GM23338 (cell line): ENCODE measurements around the gene PODN. TPM values are rescaled to one million over a fixed set of nuclear protein-coding genes. Genes with fewer than 3 reads are reported as not detected.

ENCODE experiments used
- ATAC-seq: fragments of 200-7000 bp; cut with Tn5 transposase; 3 replicates; pipeline ENCODE4 v1.9.1; 2020
- DNase-seq: peaks from one replicate; pipeline ENCODE4 v3.0.0-alpha.2; 2015; ENCODE audit warnings: low spot score
- H2AFZ ChIP-seq: fragments of 200-600 bp; sonication (generic); 2 replicates; pipeline ENCODE4 v1.8.0; 2016; ENCODE audit warnings: antibody characterized with exemption, mild to moderate bottlenecking, moderate library complexity
- H3F3A ChIP-seq: fragments of 200-600 bp; sonication (generic); replicated peaks from 2 replicates; pipeline ENCODE4 v1.8.0; 2017; ENCODE audit warnings: antibody characterized with exemption, mixed run types, low read depth
- H3K27ac ChIP-seq: fragments of 200-600 bp; sonication (generic); 2 replicates; pipeline ENCODE4 v1.6.1; 2016; ENCODE audit warnings: low read depth
- H3K27me3 ChIP-seq: fragments of 200-600 bp; sonication (generic); 2 replicates; pipeline ENCODE4 v1.8.0; 2016; ENCODE audit warnings: mild to moderate bottlenecking, mixed run types, moderate library complexity; ENCODE audit not compliant: insufficient read depth
- H3K36me3 ChIP-seq: fragments of 200-600 bp; sonication (generic); 2 replicates; pipeline ENCODE4 v1.8.0; 2016; ENCODE audit warnings: mild to moderate bottlenecking; ENCODE audit not compliant: insufficient read depth
- H3K4me1 ChIP-seq: fragments of 200-600 bp; sonication (generic); 2 replicates; pipeline ENCODE4 v1.8.0; 2016; ENCODE audit warnings: mild to moderate bottlenecking, moderate library complexity; ENCODE audit not compliant: insufficient read depth
- H3K4me2 ChIP-seq: fragments of 200-600 bp; sonication (generic); 2 replicates; pipeline ENCODE4 v1.7.1; 2017; ENCODE audit warnings: mixed run types
- H3K4me3 ChIP-seq: fragments of 200-600 bp; sonication (generic); 2 replicates; pipeline ENCODE4 v1.6.1; 2016; ENCODE audit warnings: mixed run types
- H3K79me2 ChIP-seq: fragments of 200-600 bp; sonication (generic); replicated peaks from 2 replicates; pipeline ENCODE4 v1.8.0; 2017; ENCODE audit warnings: mild to moderate bottlenecking; ENCODE audit not compliant: insufficient read depth
- H3K9me2 ChIP-seq: fragments of 200-600 bp; sonication (generic); 2 replicates; pipeline ENCODE4 v1.8.0; 2017; ENCODE audit not compliant: insufficient read depth
- H4K20me1 ChIP-seq: fragments of 200-600 bp; sonication (generic); replicated peaks from 2 replicates; pipeline ENCODE4 v1.8.0; 2017; ENCODE audit warnings: mild to moderate bottlenecking; ENCODE audit not compliant: insufficient read depth
- H3K27ac Mint-ChIP-seq: 2 replicates; pipeline ENCODE4 v1.8.0; 2020; ENCODE audit warnings: inconsistent platforms, mild to moderate bottlenecking, moderate library complexity, mixed read lengths
- H3K27me3 Mint-ChIP-seq: 3 replicates; pipeline ENCODE4 v1.8.0; 2022; ENCODE audit warnings: low read depth, mild to moderate bottlenecking, moderate library complexity, mixed read lengths, inconsistent platforms; ENCODE audit not compliant: insufficient read depth, poor library complexity
- H3K36me3 Mint-ChIP-seq: 3 replicates; pipeline ENCODE4 v1.8.0; 2021; ENCODE audit warnings: low read depth, mild to moderate bottlenecking, inconsistent platforms, moderate library complexity, mixed read lengths
- H3K4me1 Mint-ChIP-seq: 3 replicates; pipeline ENCODE4 v1.8.0; 2020; ENCODE audit warnings: mild to moderate bottlenecking, inconsistent platforms, mixed read lengths
- H3K4me3 Mint-ChIP-seq: 3 replicates; pipeline ENCODE4 v1.8.0; 2021; ENCODE audit warnings: moderate library complexity, mild to moderate bottlenecking, inconsistent platforms, mixed read lengths
- H3K9me3 Mint-ChIP-seq: 3 replicates; pipeline ENCODE4 v1.8.0; 2020; ENCODE audit warnings: moderate library complexity, mild to moderate bottlenecking, inconsistent platforms, mixed read lengths
- CREB1 ChIP-seq: fragments of 250-450 bp; sonication (Bioruptor Pico); IDR thresholded peaks from 2 replicates; pipeline ENCODE4 v1.5.0; 2020; ENCODE audit warnings: low read depth, mild to moderate bottlenecking, moderate library complexity
- EZH2 ChIP-seq: fragments of 200-600 bp; sonication (generic); IDR thresholded peaks from one replicate; pipeline ENCODE4 v1.8.0; 2017; ENCODE audit warnings: antibody characterized with exemption, mild to moderate bottlenecking, low read depth; ENCODE audit not compliant: unreplicated experiment
- EZH2phosphoT487 ChIP-seq: fragments of 200-600 bp; sonication (generic); IDR thresholded peaks from one replicate; pipeline ENCODE4 v1.8.1; 2018; ENCODE audit warnings: antibody characterized with exemption; ENCODE audit not compliant: unreplicated experiment
- JUNB ChIP-seq: IDR thresholded peaks from one replicate; pipeline ENCODE4 v1.6.1; 2016; ENCODE audit warnings: antibody characterized with exemption; ENCODE audit not compliant: unreplicated experiment
- NANOG ChIP-seq: IDR thresholded peaks from 2 replicates; pipeline ENCODE4 v1.6.1; 2016; ENCODE audit warnings: antibody characterized with exemption, borderline replicate concordance
- POLR2AphosphoS5 ChIP-seq: IDR thresholded peaks from 2 replicates; pipeline ENCODE4 v1.6.1; 2016; ENCODE audit warnings: antibody characterized with exemption, low read depth
- STAT1 ChIP-seq: IDR thresholded peaks from one replicate; pipeline ENCODE4 v1.6.1; 2016; ENCODE audit warnings: antibody characterized with exemption; ENCODE audit not compliant: unreplicated experiment
- ZNF114 ChIP-seq: fragments of 250-450 bp; sonication (Bioruptor Pico); IDR thresholded peaks from 2 replicates; pipeline ENCODE4 v1.5.0; 2020; ENCODE audit warnings: mild to moderate bottlenecking, moderate library complexity
- ZNF331 ChIP-seq: fragments of 250-450 bp; sonication (Bioruptor Pico); IDR thresholded peaks from 2 replicates; pipeline ENCODE4 v1.5.0; 2020; ENCODE audit warnings: low read depth, mild to moderate bottlenecking, moderate library complexity
- polyA plus RNA-seq: library from polyadenylated mRNA; unstranded; fragments of >200 nt; fragmentation: Nextera tagmentation; extraction: Ambion mirVana; gene quantifications from 2 replicates; pipeline ENCODE4 v1.2.1, GENCODE V29; 2016
- total RNA-seq: library from RNA; depleted of rRNA; stranded (reverse); fragments of >200 nt; shearing (Covaris generic); gene quantifications from 2 replicates; pipeline ENCODE4 v1.2.3, GENCODE V29; 2014
- TF ChIP-seq, protein P1 (sequence below): fragments of 250-450 bp; sonication (Bioruptor Pico); IDR thresholded peaks from 2 replicates; pipeline ENCODE4 v1.5.0; 2020; ENCODE audit warnings: mild to moderate bottlenecking, moderate library complexity
- TF ChIP-seq, protein P2 (sequence below): IDR thresholded peaks from 2 replicates; pipeline ENCODE4 v1.6.1; 2016; ENCODE audit warnings: antibody characterized with exemption
- TF ChIP-seq, protein P3 (sequence below), 2 experiments: fragments of 200-600 bp in 1 of 2; sonication (generic) in 1 of 2; conservative IDR thresholded peaks; 2 replicates each; pipeline versions ENCODE4 v1.5.1 to v1.6.1; 2016 to 2017; ENCODE audit warnings: antibody characterized with exemption in 2 of 2, low read depth in 2 of 2, mild to moderate bottlenecking in 2 of 2, moderate library complexity in 1 of 2
- TF ChIP-seq, protein P4 (sequence below): IDR thresholded peaks from one replicate; pipeline ENCODE4 v1.6.1; 2018; ENCODE audit warnings: antibody characterized with exemption; ENCODE audit not compliant: unreplicated experiment

PODN gene
- total and polyA plus RNA-seq, 2 experiments from 2014 or later: 0.16 to 0.24 TPM

DNA sequence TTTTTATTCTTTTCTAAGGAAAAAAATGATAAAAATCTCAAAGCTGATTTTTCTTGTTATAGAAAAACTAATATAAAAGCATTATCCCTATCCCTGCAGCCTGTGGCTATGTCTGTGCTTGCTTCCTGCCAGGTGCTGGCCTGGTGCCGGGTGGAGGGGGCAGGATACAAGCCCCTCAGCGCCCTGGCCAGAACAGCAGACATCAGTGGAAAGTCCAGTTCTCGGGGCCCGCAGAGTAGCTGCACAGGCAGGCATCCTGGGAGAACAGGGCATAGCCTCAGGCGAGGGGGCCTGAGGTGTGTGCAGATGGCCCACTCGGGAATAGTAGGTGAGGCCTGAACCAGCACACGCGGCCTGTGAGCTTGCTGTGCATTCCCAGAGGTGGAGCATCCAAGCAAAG lies 23.4 kb downstream of the PODN start:
- Histone ChIP-seq H2AFZ (no peak overlapping the region), H3K9me2 (no peaks in the 10 kb centered on the region), H4K20me1 (no peaks in the 10 kb centered on the region), H3K36me3 (no peaks in the 10 kb centered on the region), H3K79me2 (no peaks in the 10 kb centered on the region), H3K4me2 (no peak overlapping the region), H3K4me1 (no peaks in the 10 kb centered on the region), H3K27ac (no peak overlapping the region), H3K4me3 (no peak overlapping the region), H3K27me3 (no peaks in the 10 kb centered on the region), H3F3A (no peaks in the 10 kb centered on the region; the same call in 1 of the 2 replicates)
- Mint-ChIP-seq H3K4me3 (no peak overlapping the region), H3K4me1 (peaks cover 22% of the 10 kb centered on the region), H3K36me3 (no peaks in the 10 kb centered on the region), H3K9me3 (no peaks in the 10 kb centered on the region), H3K27me3 (peaks cover 25% of the 10 kb centered on the region), H3K27ac (no peak overlapping the region)
- no peak for DNase-seq
- no peak for TF ChIP-seq EZH2
- TF ChIP-seq, protein P1, sequence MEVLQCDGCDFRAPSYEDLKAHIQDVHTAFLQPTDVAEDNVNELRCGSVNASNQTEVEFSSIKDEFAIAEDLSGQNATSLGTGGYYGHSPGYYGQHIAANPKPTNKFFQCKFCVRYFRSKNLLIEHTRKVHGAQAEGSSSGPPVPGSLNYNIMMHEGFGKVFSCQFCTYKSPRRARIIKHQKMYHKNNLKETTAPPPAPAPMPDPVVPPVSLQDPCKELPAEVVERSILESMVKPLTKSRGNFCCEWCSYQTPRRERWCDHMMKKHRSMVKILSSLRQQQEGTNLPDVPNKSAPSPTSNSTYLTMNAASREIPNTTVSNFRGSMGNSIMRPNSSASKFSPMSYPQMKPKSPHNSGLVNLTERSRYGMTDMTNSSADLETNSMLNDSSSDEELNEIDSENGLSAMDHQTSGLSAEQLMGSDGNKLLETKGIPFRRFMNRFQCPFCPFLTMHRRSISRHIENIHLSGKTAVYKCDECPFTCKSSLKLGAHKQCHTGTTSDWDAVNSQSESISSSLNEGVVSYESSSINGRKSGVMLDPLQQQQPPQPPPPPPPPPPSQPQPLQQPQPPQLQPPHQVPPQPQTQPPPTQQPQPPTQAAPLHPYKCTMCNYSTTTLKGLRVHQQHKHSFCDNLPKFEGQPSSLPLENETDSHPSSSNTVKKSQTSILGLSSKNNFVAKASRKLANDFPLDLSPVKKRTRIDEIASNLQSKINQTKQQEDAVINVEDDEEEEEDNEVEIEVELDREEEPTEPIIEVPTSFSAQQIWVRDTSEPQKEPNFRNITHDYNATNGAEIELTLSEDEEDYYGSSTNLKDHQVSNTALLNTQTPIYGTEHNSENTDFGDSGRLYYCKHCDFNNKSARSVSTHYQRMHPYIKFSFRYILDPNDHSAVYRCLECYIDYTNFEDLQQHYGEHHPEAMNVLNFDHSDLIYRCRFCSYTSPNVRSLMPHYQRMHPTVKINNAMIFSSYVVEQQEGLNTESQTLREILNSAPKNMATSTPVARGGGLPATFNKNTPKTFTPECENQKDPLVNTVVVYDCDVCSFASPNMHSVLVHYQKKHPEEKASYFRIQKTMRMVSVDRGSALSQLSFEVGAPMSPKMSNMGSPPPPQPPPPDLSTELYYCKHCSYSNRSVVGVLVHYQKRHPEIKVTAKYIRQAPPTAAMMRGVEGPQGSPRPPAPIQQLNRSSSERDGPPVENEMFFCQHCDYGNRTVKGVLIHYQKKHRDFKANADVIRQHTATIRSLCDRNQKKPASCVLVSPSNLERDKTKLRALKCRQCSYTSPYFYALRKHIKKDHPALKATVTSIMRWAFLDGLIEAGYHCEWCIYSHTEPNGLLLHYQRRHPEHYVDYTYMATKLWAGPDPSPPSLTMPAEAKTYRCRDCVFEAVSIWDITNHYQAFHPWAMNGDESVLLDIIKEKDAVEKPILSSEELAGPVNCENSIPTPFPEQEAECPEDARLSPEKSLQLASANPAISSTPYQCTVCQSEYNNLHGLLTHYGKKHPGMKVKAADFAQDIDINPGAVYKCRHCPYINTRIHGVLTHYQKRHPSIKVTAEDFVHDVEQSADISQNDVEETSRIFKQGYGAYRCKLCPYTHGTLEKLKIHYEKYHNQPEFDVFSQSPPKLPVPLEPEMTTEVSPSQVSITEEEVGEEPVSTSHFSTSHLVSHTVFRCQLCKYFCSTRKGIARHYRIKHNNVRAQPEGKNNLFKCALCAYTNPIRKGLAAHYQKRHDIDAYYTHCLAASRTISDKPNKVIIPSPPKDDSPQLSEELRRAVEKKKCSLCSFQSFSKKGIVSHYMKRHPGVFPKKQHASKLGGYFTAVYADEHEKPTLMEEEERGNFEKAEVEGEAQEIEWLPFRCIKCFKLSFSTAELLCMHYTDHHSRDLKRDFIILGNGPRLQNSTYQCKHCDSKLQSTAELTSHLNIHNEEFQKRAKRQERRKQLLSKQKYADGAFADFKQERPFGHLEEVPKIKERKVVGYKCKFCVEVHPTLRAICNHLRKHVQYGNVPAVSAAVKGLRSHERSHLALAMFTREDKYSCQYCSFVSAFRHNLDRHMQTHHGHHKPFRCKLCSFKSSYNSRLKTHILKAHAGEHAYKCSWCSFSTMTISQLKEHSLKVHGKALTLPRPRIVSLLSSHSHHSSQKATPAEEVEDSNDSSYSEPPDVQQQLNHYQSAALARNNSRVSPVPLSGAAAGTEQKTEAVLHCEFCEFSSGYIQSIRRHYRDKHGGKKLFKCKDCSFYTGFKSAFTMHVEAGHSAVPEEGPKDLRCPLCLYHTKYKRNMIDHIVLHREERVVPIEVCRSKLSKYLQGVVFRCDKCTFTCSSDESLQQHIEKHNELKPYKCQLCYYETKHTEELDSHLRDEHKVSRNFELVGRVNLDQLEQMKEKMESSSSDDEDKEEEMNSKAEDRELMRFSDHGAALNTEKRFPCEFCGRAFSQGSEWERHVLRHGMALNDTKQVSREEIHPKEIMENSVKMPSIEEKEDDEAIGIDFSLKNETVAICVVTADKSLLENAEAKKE (CRISPR knock-in tag): no peak
- TF ChIP-seq EZH2phosphoT487: no peak
- TF ChIP-seq ZNF114: no peak
- TF ChIP-seq, protein P2, sequence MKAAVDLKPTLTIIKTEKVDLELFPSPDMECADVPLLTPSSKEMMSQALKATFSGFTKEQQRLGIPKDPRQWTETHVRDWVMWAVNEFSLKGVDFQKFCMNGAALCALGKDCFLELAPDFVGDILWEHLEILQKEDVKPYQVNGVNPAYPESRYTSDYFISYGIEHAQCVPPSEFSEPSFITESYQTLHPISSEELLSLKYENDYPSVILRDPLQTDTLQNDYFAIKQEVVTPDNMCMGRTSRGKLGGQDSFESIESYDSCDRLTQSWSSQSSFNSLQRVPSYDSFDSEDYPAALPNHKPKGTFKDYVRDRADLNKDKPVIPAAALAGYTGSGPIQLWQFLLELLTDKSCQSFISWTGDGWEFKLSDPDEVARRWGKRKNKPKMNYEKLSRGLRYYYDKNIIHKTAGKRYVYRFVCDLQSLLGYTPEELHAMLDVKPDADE: no peak
- no peak for TF ChIP-seq NANOG
- no peak for TF ChIP-seq STAT1
- no peak for TF ChIP-seq JUNB
- TF ChIP-seq, protein P3, sequence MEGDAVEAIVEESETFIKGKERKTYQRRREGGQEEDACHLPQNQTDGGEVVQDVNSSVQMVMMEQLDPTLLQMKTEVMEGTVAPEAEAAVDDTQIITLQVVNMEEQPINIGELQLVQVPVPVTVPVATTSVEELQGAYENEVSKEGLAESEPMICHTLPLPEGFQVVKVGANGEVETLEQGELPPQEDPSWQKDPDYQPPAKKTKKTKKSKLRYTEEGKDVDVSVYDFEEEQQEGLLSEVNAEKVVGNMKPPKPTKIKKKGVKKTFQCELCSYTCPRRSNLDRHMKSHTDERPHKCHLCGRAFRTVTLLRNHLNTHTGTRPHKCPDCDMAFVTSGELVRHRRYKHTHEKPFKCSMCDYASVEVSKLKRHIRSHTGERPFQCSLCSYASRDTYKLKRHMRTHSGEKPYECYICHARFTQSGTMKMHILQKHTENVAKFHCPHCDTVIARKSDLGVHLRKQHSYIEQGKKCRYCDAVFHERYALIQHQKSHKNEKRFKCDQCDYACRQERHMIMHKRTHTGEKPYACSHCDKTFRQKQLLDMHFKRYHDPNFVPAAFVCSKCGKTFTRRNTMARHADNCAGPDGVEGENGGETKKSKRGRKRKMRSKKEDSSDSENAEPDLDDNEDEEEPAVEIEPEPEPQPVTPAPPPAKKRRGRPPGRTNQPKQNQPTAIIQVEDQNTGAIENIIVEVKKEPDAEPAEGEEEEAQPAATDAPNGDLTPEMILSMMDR (conservative IDR thresholded peaks at IDR 0.05; ENCODE audit: low read depth in 2 of 2): no peak
- TF ChIP-seq, protein P4, sequence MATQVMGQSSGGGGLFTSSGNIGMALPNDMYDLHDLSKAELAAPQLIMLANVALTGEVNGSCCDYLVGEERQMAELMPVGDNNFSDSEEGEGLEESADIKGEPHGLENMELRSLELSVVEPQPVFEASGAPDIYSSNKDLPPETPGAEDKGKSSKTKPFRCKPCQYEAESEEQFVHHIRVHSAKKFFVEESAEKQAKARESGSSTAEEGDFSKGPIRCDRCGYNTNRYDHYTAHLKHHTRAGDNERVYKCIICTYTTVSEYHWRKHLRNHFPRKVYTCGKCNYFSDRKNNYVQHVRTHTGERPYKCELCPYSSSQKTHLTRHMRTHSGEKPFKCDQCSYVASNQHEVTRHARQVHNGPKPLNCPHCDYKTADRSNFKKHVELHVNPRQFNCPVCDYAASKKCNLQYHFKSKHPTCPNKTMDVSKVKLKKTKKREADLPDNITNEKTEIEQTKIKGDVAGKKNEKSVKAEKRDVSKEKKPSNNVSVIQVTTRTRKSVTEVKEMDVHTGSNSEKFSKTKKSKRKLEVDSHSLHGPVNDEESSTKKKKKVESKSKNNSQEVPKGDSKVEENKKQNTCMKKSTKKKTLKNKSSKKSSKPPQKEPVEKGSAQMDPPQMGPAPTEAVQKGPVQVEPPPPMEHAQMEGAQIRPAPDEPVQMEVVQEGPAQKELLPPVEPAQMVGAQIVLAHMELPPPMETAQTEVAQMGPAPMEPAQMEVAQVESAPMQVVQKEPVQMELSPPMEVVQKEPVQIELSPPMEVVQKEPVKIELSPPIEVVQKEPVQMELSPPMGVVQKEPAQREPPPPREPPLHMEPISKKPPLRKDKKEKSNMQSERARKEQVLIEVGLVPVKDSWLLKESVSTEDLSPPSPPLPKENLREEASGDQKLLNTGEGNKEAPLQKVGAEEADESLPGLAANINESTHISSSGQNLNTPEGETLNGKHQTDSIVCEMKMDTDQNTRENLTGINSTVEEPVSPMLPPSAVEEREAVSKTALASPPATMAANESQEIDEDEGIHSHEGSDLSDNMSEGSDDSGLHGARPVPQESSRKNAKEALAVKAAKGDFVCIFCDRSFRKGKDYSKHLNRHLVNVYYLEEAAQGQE: no peak
- no peak for TF ChIP-seq ZNF331
- TF ChIP-seq CREB1 (CRISPR knock-in tag): no peak
- no peak for TF ChIP-seq POLR2AphosphoS5
- ATAC-seq: no peak
